Testis (tissue), 2 donors: Measurements from ENCODE around the gene OTOA.

Experiments
- POLR2A ChIP-seq: fragments of 450-650 bp; IDR thresholded peaks from one replicate; pipeline ENCODE4 v1.6.1; 2017; ENCODE audit warnings: antibody characterized with exemption, mild to moderate bottlenecking, moderate library complexity
- TF ChIP-seq, protein P1 (sequence below), 3 experiments: fragments of 450-650 bp in 2 of 3; fragments of 200-600 bp in 1 of 3; sonication (generic) in 1 of 3; IDR thresholded peaks; one replicate each; pipeline ENCODE4 v1.5.1; 2016 to 2019; ENCODE audit warnings: antibody characterized with exemption in 3 of 3, mild to moderate bottlenecking in 2 of 3, moderate library complexity in 1 of 3

DNA sequence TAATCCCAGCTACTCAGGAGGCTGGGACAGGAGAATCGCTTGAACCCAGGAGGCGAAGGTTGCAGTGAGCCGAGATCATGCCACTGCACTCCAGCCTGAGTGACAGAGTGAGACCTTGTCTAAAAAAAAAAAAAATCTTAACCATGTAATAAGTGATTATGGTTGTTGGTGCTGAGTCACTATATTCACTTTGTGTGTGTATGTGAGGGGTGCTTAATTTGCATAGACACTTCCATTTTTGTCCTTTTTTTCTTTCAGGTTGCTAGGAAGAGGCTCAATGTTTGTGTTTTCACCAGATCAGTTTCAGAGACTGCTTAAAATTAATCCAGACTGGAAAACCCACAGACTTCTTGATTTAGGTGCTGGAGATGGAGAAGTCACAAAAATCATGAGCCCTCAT is 46.2 kb upstream of the OTOA start:
- TF ChIP-seq, protein P1, sequence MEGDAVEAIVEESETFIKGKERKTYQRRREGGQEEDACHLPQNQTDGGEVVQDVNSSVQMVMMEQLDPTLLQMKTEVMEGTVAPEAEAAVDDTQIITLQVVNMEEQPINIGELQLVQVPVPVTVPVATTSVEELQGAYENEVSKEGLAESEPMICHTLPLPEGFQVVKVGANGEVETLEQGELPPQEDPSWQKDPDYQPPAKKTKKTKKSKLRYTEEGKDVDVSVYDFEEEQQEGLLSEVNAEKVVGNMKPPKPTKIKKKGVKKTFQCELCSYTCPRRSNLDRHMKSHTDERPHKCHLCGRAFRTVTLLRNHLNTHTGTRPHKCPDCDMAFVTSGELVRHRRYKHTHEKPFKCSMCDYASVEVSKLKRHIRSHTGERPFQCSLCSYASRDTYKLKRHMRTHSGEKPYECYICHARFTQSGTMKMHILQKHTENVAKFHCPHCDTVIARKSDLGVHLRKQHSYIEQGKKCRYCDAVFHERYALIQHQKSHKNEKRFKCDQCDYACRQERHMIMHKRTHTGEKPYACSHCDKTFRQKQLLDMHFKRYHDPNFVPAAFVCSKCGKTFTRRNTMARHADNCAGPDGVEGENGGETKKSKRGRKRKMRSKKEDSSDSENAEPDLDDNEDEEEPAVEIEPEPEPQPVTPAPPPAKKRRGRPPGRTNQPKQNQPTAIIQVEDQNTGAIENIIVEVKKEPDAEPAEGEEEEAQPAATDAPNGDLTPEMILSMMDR (IDR thresholded peaks at IDR 0.05): no peak
- TF ChIP-seq POLR2A: no peak
